GM06990 (cell line): ENCODE data around the gene HES6.

ENCODE experiments used
- DNase-seq: peaks from one replicate; pipeline ENCODE4 v3.0.0-alpha.2; 2011; ENCODE audit not compliant: insufficient read length; ENCODE audit errors: extremely low read depth
- H3K27me3 ChIP-seq: replicated peaks from 2 replicates; pipeline ENCODE4 v1.6.0; 2011; ENCODE audit warnings: low read length; ENCODE audit not compliant: control insufficient read depth, insufficient read depth
- H3K36me3 ChIP-seq: 2 replicates; pipeline ENCODE4 v1.5.1; 2011; ENCODE audit warnings: low read length; ENCODE audit not compliant: control insufficient read depth, insufficient read depth
- H3K4me3 ChIP-seq: replicated peaks from 2 replicates; pipeline ENCODE4 v1.5.1; 2011; ENCODE audit warnings: low read depth, mild to moderate bottlenecking, control low read depth, low read length
- TF ChIP-seq, protein P1 (sequence below): IDR thresholded peaks from 2 replicates; pipeline ENCODE4 v1.5.1; 2011; ENCODE audit warnings: low read length, control low read depth, mild to moderate bottlenecking, inconsistent platforms; ENCODE audit not compliant: insufficient read depth, poor library complexity, severe bottlenecking

The HES6 gene

DNA sequence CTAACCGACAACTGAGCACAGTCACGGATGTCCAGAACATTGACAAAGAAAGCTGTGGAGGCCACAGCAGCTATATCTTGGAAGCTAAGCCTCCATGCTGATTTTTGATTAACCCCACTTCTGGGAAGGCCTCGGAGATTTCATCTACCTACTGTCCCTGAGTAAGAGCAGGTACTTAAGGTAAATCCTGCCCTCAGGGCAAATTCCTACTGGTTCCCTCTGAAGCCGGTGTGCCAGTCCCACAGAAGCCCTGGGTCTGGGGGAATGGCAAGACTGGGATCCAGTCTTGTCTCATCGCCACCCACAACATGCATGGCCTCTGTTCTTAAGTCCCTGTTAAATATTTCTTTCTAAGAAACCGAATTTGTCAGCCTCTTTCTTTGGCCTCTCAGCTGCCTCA, 29.9 kb upstream of the HES6 start:
- Histone ChIP-seq H3K36me3 (peaks cover 32% of the 10 kb centered on the region), H3K4me3 (no peak overlapping the region)
- TF ChIP-seq, protein P1, sequence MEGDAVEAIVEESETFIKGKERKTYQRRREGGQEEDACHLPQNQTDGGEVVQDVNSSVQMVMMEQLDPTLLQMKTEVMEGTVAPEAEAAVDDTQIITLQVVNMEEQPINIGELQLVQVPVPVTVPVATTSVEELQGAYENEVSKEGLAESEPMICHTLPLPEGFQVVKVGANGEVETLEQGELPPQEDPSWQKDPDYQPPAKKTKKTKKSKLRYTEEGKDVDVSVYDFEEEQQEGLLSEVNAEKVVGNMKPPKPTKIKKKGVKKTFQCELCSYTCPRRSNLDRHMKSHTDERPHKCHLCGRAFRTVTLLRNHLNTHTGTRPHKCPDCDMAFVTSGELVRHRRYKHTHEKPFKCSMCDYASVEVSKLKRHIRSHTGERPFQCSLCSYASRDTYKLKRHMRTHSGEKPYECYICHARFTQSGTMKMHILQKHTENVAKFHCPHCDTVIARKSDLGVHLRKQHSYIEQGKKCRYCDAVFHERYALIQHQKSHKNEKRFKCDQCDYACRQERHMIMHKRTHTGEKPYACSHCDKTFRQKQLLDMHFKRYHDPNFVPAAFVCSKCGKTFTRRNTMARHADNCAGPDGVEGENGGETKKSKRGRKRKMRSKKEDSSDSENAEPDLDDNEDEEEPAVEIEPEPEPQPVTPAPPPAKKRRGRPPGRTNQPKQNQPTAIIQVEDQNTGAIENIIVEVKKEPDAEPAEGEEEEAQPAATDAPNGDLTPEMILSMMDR, result no peak

DNA sequence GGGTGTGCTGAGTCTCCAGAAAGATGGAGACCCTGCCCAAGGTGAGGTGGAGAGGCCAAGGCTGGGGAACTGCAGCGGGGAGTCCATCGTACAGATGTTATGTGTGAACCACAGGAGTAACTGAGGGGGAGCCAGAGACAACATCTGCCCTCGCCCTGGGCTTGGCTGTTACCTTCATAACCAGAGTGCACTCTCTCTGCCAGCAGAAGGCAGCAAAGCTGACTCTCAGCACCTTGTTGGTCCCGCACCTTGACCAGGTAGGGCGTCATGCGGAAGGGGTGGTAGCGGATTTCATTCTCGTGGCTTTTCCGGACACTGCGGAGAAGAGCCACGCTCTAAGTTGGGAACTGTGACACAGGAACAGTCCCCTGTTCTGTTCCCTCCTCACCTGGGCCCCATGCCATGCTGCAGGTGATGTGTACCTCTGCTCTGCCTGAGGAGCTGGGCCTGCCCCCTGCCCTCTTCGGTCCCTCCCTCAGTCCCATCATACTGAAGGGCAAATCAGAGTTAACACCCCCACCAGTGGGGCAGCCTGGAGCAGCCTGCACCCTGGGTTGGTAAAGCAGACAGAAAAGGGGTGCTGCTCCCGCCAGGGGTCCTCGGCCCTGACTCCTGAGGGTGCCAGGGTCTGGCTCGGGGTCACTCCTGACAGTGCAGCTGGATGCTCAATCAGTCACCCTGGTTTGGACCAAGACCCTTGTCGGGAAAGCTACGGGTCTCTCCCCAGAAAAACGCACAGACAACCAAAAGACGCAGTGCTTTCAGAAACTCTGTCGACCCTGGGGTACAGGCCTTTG, 28.2 kb upstream of the HES6 start:
- H3K36me3 ChIP-seq, result peaks cover 28% of the 10 kb centered on the region
- DNase-seq, result no peak
- no peak overlapping the region for H3K4me3 ChIP-seq
- H3K27me3 ChIP-seq, result no peaks in the 10 kb centered on the region
- TF ChIP-seq, protein P1, result no peak

More for the DNA sequence above, 29.9 kb upstream of the HES6 start:
- no peak for DNase-seq
- H3K27me3 ChIP-seq, result no peaks in the 10 kb centered on the region

DNA sequence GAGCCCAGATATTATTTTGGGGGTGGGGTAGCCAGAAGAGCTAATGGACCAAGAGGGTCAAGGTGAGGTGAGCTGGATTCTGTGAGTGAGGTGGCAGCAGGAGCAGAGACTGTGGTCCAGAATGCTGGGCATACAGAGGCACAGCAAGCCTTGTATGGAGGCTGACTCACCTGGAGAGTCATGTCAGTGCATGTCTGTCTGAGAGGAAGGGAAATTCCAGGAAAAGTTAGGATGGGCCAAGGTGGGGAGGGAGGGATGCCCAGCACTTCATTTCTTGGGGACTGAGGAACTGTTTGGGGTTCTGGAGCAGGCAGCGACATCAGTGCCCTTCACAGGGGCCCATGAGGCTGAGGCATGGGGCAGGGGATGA, 27.5 kb upstream of the HES6 start:
- DNase-seq, result no peak
- TF ChIP-seq, protein P1, result no peak
- no peak overlapping the region for H3K4me3 ChIP-seq
- H3K27me3 ChIP-seq, result no peaks in the 10 kb centered on the region
- H3K36me3 ChIP-seq, result peaks cover 27% of the 10 kb centered on the region

DNA sequence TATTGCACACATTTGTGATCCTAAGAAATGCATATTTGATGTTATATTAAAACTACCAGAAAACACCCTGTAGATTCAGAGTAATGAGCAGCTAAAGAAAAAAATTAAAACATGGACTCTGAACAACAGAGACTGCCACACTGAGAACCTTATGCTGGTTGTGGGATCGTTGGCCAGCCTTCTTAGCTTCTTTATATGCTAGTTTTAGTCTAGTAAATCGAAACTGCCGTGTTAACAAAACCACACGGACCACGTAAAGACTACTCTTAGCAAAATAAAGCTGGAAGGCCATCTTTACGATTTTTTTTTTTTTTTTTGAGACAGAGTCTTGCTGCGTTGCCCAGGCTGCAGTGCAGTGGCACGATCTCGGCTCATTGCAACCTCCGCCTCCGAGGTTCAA, 25.8 kb upstream of the HES6 start:
- H3K27me3 ChIP-seq, result no peaks in the 10 kb centered on the region
- no peak overlapping the region for H3K4me3 ChIP-seq
- H3K36me3 ChIP-seq, result peaks cover 28% of the 10 kb centered on the region
- no peak for DNase-seq
- TF ChIP-seq, protein P1, result no peak

DNA sequence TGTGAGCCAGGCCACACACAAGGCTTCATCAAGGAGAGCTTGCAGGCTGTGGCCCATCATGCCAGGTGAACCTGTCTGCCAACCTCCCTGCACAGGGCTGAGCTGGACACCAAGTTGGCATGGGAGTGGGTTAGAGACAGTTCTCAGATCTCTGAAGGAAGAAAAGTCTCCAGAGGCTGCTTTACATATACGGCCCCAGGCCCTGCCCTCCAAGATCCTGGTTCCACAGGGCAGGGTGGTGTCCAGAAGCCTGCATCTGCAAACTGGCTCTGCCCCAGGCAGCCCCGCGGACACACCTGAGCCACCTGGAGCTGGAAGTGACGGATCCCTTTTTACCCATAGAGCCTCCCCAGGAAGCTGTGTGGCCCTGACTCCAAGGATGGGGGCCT, 24.2 kb upstream of the HES6 start:
- DNase-seq, result no peak
- Histone ChIP-seq H3K27me3 (no peaks in the 10 kb centered on the region), H3K4me3 (no peak overlapping the region), H3K36me3 (peaks cover 25% of the 10 kb centered on the region)
- TF ChIP-seq, protein P1, result no peak
